ENCODE data around the gene PPP2R2C.

DNA sequence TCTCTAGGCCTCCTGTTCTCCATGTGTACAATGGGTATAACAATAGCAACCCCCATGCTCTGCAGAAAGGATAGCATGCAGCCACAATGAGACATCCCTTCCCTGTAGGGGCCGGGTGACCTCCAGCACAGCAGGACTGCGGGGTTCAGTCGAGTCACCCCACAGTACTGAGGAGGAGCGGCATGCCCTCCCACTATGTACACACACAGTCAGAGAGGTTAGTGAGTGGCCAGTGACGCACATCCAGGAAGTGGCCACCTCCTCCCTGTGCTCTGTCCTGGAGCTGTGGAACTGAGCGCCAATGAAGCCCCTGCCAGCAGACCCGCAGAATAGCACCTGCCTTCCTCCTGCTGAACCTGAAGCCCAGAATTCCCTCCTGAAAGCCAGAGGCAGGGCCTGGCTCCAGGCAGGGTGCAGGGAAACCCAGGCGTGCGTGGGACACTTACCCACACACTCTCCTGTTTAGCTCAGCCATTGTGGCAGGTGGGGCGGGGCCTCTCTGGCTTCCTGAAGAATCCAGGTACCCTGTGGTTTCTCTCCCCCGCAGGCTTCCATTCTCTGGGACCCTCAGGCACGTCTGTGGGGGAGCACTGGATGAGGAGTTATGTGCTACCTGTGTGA lies 152.8 kb downstream of the PPP2R2C start:
- TF ChIP-seq, protein P1, sequence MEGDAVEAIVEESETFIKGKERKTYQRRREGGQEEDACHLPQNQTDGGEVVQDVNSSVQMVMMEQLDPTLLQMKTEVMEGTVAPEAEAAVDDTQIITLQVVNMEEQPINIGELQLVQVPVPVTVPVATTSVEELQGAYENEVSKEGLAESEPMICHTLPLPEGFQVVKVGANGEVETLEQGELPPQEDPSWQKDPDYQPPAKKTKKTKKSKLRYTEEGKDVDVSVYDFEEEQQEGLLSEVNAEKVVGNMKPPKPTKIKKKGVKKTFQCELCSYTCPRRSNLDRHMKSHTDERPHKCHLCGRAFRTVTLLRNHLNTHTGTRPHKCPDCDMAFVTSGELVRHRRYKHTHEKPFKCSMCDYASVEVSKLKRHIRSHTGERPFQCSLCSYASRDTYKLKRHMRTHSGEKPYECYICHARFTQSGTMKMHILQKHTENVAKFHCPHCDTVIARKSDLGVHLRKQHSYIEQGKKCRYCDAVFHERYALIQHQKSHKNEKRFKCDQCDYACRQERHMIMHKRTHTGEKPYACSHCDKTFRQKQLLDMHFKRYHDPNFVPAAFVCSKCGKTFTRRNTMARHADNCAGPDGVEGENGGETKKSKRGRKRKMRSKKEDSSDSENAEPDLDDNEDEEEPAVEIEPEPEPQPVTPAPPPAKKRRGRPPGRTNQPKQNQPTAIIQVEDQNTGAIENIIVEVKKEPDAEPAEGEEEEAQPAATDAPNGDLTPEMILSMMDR (conservative IDR thresholded peaks at IDR 0.05; ENCODE audit: low read depth, low read length): no peak
- TF ChIP-seq EZH2 (IDR thresholded peaks at IDR 0.05; ENCODE audit: low read length, unreplicated experiment): no peak

All from PC-3 (cell line).